K562 (cell line): ENCODE measurements around the gene MYADM. TPM values are rescaled to one million over a fixed set of nuclear protein-coding genes. Genes with fewer than 3 reads are reported as not detected.
A peak's percentile ranks its signal among the peaks of the same experiment; 100 is the strongest.

Experiments used
- ATAC-seq: fragments of 200-7000 bp; cut with Tn5 transposase; 3 replicates; pipeline ENCODE4 v1.9.1; 2020; ENCODE audit warnings: moderate library complexity
- BruUV-seq: library from RNA; stranded (reverse); fragments of 400-500 nt; replicated peaks from 2 replicates; lab custom pipeline; 2021; lab: Mats Ljungman, UMichigan
- CTCF ChIA-PET: fragments of 300-600 bp; formaldehyde crosslinking; extraction: SDS; loops from one replicate; lab custom pipeline; 2021; ENCODE audit warnings: low intra/inter-chr PET ratio; lab: Yijun Ruan, JAX
- POLR2A ChIA-PET: fragments of 300-600, 350-650 bp; sonication (Branson Sonifier 250); formaldehyde crosslinking; extraction: SDS; loops from one replicate; lab custom pipeline; 2021; ENCODE audit warnings: antibody characterized with exemption, inconsistent platforms; lab: Yijun Ruan, JAX
- DNase-seq, 4 experiments: peaks; one replicate each; pipeline versions ENCODE4 v3.0.0 to v3.0.0-alpha.2; 2011 to 2018; ENCODE audit warnings: low spot score in 3 of 4, mixed read lengths in 3 of 4; ENCODE audit errors: extremely low read depth in 1 of 4
- FAIRE-seq: peaks from 2 replicates; lab custom pipeline; 2011; peaks lifted over from hg19 to GRCh38; lab: Jason Lieb, UNC
- H2AFZ ChIP-seq: 2 replicates; pipeline ENCODE4 v1.6.0; 2011; ENCODE audit warnings: low read depth, low read length, control low read depth, inconsistent platforms
- H3K27ac ChIP-seq: fragments of 200-600 bp; 3 replicates; pipeline ENCODE4 v1.8.0; 2011; ENCODE audit warnings: low read depth, mild to moderate bottlenecking, control low read depth, inconsistent platforms, low read length, moderate library complexity, mixed read lengths; ENCODE audit errors: extremely low read depth
- H3K27me3 ChIP-seq, 2 experiments: fragments of 300-600 bp in 1 of 2; 2 replicates in 1 of 2; 3 replicates in 1 of 2; pipeline versions ENCODE4 v1.6.0 to v1.8.0; 2011; ENCODE audit warnings: inconsistent platforms in 2 of 2, low read length in 2 of 2, mild to moderate bottlenecking in 1 of 2, mixed read lengths in 1 of 2, moderate library complexity in 1 of 2; ENCODE audit not compliant: control insufficient read depth in 2 of 2, insufficient read depth in 2 of 2
- H3K36me3 ChIP-seq: fragments of 300-600 bp; 3 replicates; pipeline ENCODE4 v1.8.0; 2011; ENCODE audit warnings: mild to moderate bottlenecking, low read length, inconsistent platforms; ENCODE audit not compliant: control insufficient read depth, insufficient read depth
- H3K4me1 ChIP-seq, 2 experiments: fragments of 200-600 bp in 1 of 2; replicated peaks in 1 of 2; 2 replicates in 1 of 2; 3 replicates in 1 of 2; pipeline versions ENCODE4 v1.5.1 to v1.8.0; 2011; ENCODE audit warnings: inconsistent platforms in 2 of 2, low read length in 2 of 2, mild to moderate bottlenecking in 1 of 2, mixed read lengths in 1 of 2, moderate library complexity in 1 of 2; ENCODE audit not compliant: control insufficient read depth in 2 of 2, insufficient read depth in 2 of 2
- H3K4me2 ChIP-seq: 2 replicates; pipeline ENCODE4 v1.6.1; 2011; ENCODE audit warnings: low read length, control low read depth, inconsistent platforms, mixed read lengths; ENCODE audit not compliant: insufficient read depth
- H3K4me3 ChIP-seq: fragments of 200-600 bp; sonication (generic), shearing (Covaris generic); 2 replicates; pipeline ENCODE4 v1.5.1; 2016; ENCODE audit warnings: control low read depth, inconsistent platforms
- H3K79me2 ChIP-seq: fragments of 200-600 bp; 3 replicates; pipeline ENCODE4 v1.8.0; 2011; ENCODE audit warnings: low read length, inconsistent platforms; ENCODE audit not compliant: control insufficient read depth, insufficient read depth
- H3K9ac ChIP-seq, 2 experiments: 2 replicates each; pipeline versions ENCODE4 v1.6.0 to v1.6.1; 2011; ENCODE audit warnings: low read depth in 2 of 2, low read length in 2 of 2, control low read depth in 1 of 2, inconsistent platforms in 1 of 2, mild to moderate bottlenecking in 1 of 2, mixed read lengths in 1 of 2; ENCODE audit not compliant: insufficient read depth in 1 of 2
- H3K9me1 ChIP-seq: one replicate; pipeline ENCODE4 v1.6.0; 2011; ENCODE audit warnings: inconsistent platforms, mild to moderate bottlenecking, low read length, moderate library complexity; ENCODE audit not compliant: control insufficient read depth, insufficient read depth
- H3K9me3 ChIP-seq: replicated peaks from 2 replicates; pipeline ENCODE4 v1.5.1; 2011; ENCODE audit warnings: low read depth, low read length, inconsistent platforms; ENCODE audit not compliant: control insufficient read depth, insufficient read depth
- H4K20me1 ChIP-seq: replicated peaks from 2 replicates; pipeline ENCODE4 v1.6.1; 2011; ENCODE audit warnings: low read length, inconsistent platforms, mixed read lengths; ENCODE audit not compliant: control insufficient read depth, insufficient read depth
- ADNP ChIP-seq: fragments of 200-800 bp; sonication (Bioruptor generic); IDR thresholded peaks from 2 replicates; pipeline ENCODE4 v1.6.1; 2016; ENCODE audit warnings: missing genetic modification characterization, missing compliant biosample characterization
- ASH1L ChIP-seq: fragments of 450-650 bp; IDR thresholded peaks from 2 replicates; pipeline ENCODE4 v1.6.1; 2018; ENCODE audit warnings: borderline replicate concordance, mild to moderate bottlenecking, low read depth; ENCODE audit not compliant: partially characterized antibody
- BHLHE40 ChIP-seq: IDR thresholded peaks from 2 replicates; pipeline ENCODE4 v1.6.1; 2011; ENCODE audit warnings: low read length, improper control_type of control experiment
- BRF2 ChIP-seq: IDR thresholded peaks from 3 replicates; pipeline ENCODE4 v1.6.1; 2011; ENCODE audit warnings: borderline replicate concordance, mild to moderate bottlenecking; ENCODE audit not compliant: insufficient read length, insufficient read depth
- CBFA2T2 ChIP-seq: fragments of 450-650 bp; conservative IDR thresholded peaks from 2 replicates; pipeline ENCODE4 v1.6.1; 2017; ENCODE audit warnings: mild to moderate bottlenecking
- CBFA2T3 ChIP-seq: fragments of 450-650 bp; IDR thresholded peaks from 2 replicates; pipeline ENCODE4 v1.6.1; 2017
- HEY1 ChIP-seq: fragments of 250-450 bp; sonication (Bioruptor Pico); IDR thresholded peaks from 2 replicates; pipeline ENCODE4 v1.5.0; 2020; ENCODE audit warnings: mild to moderate bottlenecking, moderate library complexity, borderline replicate concordance
- KDM4B ChIP-seq, 2 experiments: fragments of 450-650 bp in 1 of 2; sonication (generic) in 1 of 2; IDR thresholded peaks; 2 replicates each; pipeline ENCODE4 v1.6.1; 2016 to 2017; ENCODE audit warnings: borderline replicate concordance in 2 of 2, antibody characterized with exemption in 1 of 2, low read depth in 1 of 2, mild to moderate bottlenecking in 1 of 2
- NCOA2 ChIP-seq, 2 experiments: fragments of 450-650 bp; IDR thresholded peaks; 2 replicates each; pipeline ENCODE4 v1.6.1; 2018; ENCODE audit warnings: mild to moderate bottlenecking in 2 of 2, moderate library complexity in 1 of 2; ENCODE audit not compliant: partially characterized antibody in 2 of 2
- POLR2A ChIP-seq: fragments of 450-650 bp; conservative IDR thresholded peaks from 2 replicates; pipeline ENCODE4 v1.6.1; 2016
- TOE1 ChIP-seq, 2 experiments: fragments of 450-650 bp in 1 of 2; sonication (generic) in 1 of 2; formaldehyde crosslinking in 1 of 2; IDR thresholded peaks; 2 replicates each; pipeline versions ENCODE4 v1.7.1 to v1.8.0; 2016 to 2022; ENCODE audit warnings: borderline replicate concordance in 2 of 2, mild to moderate bottlenecking in 2 of 2, antibody characterized with exemption in 1 of 2, inconsistent platforms in 1 of 2, low read depth in 1 of 2, missing genetic modification reagents in 1 of 2, moderate library complexity in 1 of 2
- USF2 ChIP-seq: sonication (generic); formaldehyde crosslinking; IDR thresholded peaks from 2 replicates; pipeline ENCODE4 v1.5.0; 2020; ENCODE audit warnings: missing genetic modification reagents
- ZNF507 ChIP-seq: conservative IDR thresholded peaks from 2 replicates; pipeline ENCODE4 v1.6.1; 2017; ENCODE audit warnings: missing genetic modification characterization, missing compliant biosample characterization
- ZNF785 ChIP-seq: fragments of 250-450 bp; sonication (Bioruptor Pico); IDR thresholded peaks from 2 replicates; pipeline ENCODE4 v1.4.0; 2020; ENCODE audit warnings: mild to moderate bottlenecking
- WGBS: fragments of 100-300 bp; shearing (Covaris generic); methylation state at CpG from one replicate; pipeline ENCODE4 v1.1.6; 2016; ENCODE audit warnings: low coverage, mixed read lengths; ENCODE audit not compliant: insufficient coverage; ENCODE audit errors: missing lambda C conversion rate; 5-methylcytosine and 5-hydroxymethylcytosine counted together
- in situ Hi-C: fragments of 300-500 bp; cut with MboI; formaldehyde crosslinking; loops from 4 replicates; pipeline ENCODE4 v1.15.0; 2018; ENCODE audit warnings: inconsistent platforms, mixed read lengths
- intact Hi-C: fragments of 100-400 bp; cut with micrococcal nuclease; formaldehyde crosslinking; loops from 2 replicates; pipeline ENCODE4 v1.14.2; 2022
- polyA plus RNA-seq, 8 experiments: library from polyadenylated mRNA; depleted of rRNA in 4 of 8; stranded (reverse) in 5 of 8; unstranded in 3 of 8; fragments of >200 nt; fragmentation: Nextera tagmentation in 2 of 8; fragmentation: Illumina TruSeq in 1 of 8; extraction: Ambion mirVana in 2 of 8; extraction: Trizol in 1 of 8; gene quantifications; 2 replicates each; pipeline versions ENCODE4 v1.2.1 to v1.2.3, GENCODE V29; 2011 to 2014; ENCODE audit warnings: inconsistent platforms in 1 of 8, missing spikeins in 1 of 8
- total RNA-seq, 7 experiments: library from RNA; depleted of rRNA in 6 of 7; stranded (reverse); fragments of >200 nt in 6 of 7; fragmentation: Illumina TruSeq in 2 of 7; extraction: Trizol in 2 of 7; gene quantifications; 2 replicates each; pipeline versions ENCODE4 v1.2.1 to v1.2.3, GENCODE V29; 2011 to 2021; ENCODE audit warnings: low replicate concordance in 1 of 7
- TF ChIP-seq, protein P1 (sequence below): fragments of 450-650 bp; formaldehyde crosslinking; IDR thresholded peaks from 2 replicates; pipeline ENCODE4 v1.4.0; 2022; ENCODE audit warnings: missing genetic modification characterization
- TF ChIP-seq, protein P2 (sequence below): fragments of 450-650 bp; IDR thresholded peaks from 2 replicates; pipeline ENCODE4 v1.6.1; 2016
- TF ChIP-seq, protein P3 (sequence below): fragments of 450-650 bp; formaldehyde crosslinking; conservative IDR thresholded peaks from 2 replicates; pipeline ENCODE4 v1.4.0; 2022; ENCODE audit warnings: mild to moderate bottlenecking, missing genetic modification characterization

The MYADM gene
- total and polyA plus RNA-seq, 9 of the 15 experiments (the other 6 are each of a cell fraction or from before 2014, with no cell fraction given): 4.5 to 70.3 (median 14.4) TPM

GRCh38 chr19:53877361-53877766, 9.7 kb downstream of the MYADM start:
- Histone ChIP-seq H3K79me2 (peaks cover 12% of the 10 kb centered on the region), H3K27me3 (no peaks in the 10 kb centered on the region), H3K9ac (no peak overlapping the region), H3K9me3 (no peaks in the 10 kb centered on the region), H4K20me1 (0 out of 2 replicates have a peak, but pooled peaks cover 5% of the 10 kb centered on the region), H3K27ac (no peak overlapping the region), H3K4me1 (peaks cover 0 to 40% of the 10 kb centered on the region in 2 experiments; a peak in 3 of 5 replicates), H2AFZ (no peak overlapping the region), H3K36me3 (peaks cover 34% of the 10 kb centered on the region; the same call in 2 of the 3 replicates), H3K9me1 (no peaks in the 10 kb centered on the region), H3K4me2 (no peak overlapping the region), H3K4me3 (no peak overlapping the region)
- 55% methylated on average over 10 of the region's 10 CpGs for WGBS
- CTCF ChIA-PET: no interaction called here
- intact Hi-C loops: no loop called here
- POLR2A ChIA-PET: interaction anchor here (0.5 to 4.3 kb wide), 4 partner anchors 10 to 278 kb away, joined by 3 to 27 read pairs (median 6); partner anchors contain the start of gene MYADM
- in situ Hi-C loops: no loop called here
- FAIRE-seq (peak; percentile 49), ATAC-seq (no peak), DNase-seq (no peak)
- no TSS peak for BruUV-seq
- TF ChIP-seq ZNF507 (no peak), NCOA2 (IDR thresholded peaks at IDR 0.05; ENCODE audit: partially characterized antibody in 2 of 2) (no peak), USF2 (CRISPR knock-in tag) (peak; percentile 45; the same call in 1 of the 2 replicates), ZNF785 (CRISPR knock-in tag) (no peak), CBFA2T2 (peak; percentile 61), POLR2A (0 out of 2 replicates have a peak, but pooled peaks have one; percentile 9), ASH1L (no peak), KDM4B (IDR thresholded peaks at IDR 0.05; ENCODE audit: borderline replicate concordance in 2 of 2, low read depth in 1 of 2) (no peak), CBFA2T3 (peak; percentile 45), HEY1 (CRISPR knock-in tag) (no peak), ADNP (tag) (no peak), BHLHE40 (peak; percentile 47), BRF2 (no peak), TOE1 (IDR thresholded peaks at IDR 0.05; ENCODE audit: borderline replicate concordance) (peak; percentile 89), TOE1 (CRISPR knock-in tag; IDR thresholded peaks at IDR 0.05; ENCODE audit: borderline replicate concordance, low read depth) (no peak)
- TF ChIP-seq, protein P1, sequence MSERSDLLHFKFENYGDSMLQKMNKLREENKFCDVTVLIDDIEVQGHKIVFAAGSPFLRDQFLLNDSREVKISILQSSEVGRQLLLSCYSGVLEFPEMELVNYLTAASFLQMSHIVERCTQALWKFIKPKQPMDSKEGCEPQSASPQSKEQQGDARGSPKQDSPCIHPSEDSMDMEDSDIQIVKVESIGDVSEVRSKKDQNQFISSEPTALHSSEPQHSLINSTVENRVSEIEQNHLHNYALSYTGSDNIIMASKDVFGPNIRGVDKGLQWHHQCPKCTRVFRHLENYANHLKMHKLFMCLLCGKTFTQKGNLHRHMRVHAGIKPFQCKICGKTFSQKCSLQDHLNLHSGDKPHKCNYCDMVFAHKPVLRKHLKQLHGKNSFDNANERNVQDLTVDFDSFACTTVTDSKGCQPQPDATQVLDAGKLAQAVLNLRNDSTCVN (CRISPR knock-in tag): no peak
- TF ChIP-seq, protein P2, sequence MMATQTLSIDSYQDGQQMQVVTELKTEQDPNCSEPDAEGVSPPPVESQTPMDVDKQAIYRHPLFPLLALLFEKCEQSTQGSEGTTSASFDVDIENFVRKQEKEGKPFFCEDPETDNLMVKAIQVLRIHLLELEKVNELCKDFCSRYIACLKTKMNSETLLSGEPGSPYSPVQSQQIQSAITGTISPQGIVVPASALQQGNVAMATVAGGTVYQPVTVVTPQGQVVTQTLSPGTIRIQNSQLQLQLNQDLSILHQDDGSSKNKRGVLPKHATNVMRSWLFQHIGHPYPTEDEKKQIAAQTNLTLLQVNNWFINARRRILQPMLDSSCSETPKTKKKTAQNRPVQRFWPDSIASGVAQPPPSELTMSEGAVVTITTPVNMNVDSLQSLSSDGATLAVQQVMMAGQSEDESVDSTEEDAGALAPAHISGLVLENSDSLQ: peak; percentile 79
- TF ChIP-seq, protein P3, sequence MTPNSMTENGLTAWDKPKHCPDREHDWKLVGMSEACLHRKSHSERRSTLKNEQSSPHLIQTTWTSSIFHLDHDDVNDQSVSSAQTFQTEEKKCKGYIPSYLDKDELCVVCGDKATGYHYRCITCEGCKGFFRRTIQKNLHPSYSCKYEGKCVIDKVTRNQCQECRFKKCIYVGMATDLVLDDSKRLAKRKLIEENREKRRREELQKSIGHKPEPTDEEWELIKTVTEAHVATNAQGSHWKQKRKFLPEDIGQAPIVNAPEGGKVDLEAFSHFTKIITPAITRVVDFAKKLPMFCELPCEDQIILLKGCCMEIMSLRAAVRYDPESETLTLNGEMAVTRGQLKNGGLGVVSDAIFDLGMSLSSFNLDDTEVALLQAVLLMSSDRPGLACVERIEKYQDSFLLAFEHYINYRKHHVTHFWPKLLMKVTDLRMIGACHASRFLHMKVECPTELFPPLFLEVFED (CRISPR knock-in tag): 0 out of 2 replicates have a peak, but pooled peaks have one; percentile 14
